GM19193 (cell line): ENCODE results near the gene ATP5F1B.
A peak's percentile ranks its signal among the peaks of the same experiment; 100 is the strongest.

Experiments
- POLR2A ChIP-seq: IDR thresholded peaks from 4 replicates; pipeline ENCODE4 v1.6.1; 2011; ENCODE audit not compliant: insufficient read depth, insufficient read length; ENCODE audit errors: extremely low read depth

Gene ATP5F1B

DNA sequence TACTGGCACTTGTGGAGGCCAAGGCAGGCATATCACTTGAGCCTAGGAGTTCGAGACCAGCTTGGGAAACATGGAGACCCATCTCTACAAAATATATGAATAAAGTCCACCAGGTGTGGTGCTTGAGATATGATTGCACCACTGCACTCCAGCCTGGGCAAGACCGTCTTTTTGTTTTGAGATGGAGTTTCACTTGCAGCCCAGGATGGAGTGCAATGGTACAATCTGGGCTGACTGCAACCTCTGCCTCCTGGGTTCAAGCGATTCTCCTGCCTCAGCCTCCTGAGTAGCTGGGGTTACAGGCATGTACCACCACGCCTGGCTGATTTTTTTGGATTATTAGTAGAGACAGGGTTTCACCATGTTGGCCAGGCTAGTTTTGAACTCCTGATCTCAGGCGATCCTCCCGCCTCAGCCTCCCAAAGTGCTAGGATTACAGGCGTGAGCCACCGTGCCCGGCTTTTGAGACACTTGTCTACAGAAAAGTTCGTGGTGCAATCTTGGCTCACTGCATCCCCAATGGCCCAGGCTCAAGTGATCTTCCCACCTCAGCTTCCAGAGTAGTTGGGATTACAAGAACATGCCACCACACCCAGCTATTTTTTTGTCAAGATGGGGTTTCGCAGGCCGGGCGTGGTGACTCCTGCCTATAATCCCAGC, 16.3 kb upstream of the ATP5F1B start:
- TF ChIP-seq POLR2A, result no peak

- no peak for TF ChIP-seq POLR2A
These were observed 15.8 kb upstream of the ATP5F1B start for GRCh38 chr12:56661560-56661959.

GRCh38 chr12:56658921-56659320, 13.1 kb upstream of the ATP5F1B start:
- no peak for TF ChIP-seq POLR2A

DNA sequence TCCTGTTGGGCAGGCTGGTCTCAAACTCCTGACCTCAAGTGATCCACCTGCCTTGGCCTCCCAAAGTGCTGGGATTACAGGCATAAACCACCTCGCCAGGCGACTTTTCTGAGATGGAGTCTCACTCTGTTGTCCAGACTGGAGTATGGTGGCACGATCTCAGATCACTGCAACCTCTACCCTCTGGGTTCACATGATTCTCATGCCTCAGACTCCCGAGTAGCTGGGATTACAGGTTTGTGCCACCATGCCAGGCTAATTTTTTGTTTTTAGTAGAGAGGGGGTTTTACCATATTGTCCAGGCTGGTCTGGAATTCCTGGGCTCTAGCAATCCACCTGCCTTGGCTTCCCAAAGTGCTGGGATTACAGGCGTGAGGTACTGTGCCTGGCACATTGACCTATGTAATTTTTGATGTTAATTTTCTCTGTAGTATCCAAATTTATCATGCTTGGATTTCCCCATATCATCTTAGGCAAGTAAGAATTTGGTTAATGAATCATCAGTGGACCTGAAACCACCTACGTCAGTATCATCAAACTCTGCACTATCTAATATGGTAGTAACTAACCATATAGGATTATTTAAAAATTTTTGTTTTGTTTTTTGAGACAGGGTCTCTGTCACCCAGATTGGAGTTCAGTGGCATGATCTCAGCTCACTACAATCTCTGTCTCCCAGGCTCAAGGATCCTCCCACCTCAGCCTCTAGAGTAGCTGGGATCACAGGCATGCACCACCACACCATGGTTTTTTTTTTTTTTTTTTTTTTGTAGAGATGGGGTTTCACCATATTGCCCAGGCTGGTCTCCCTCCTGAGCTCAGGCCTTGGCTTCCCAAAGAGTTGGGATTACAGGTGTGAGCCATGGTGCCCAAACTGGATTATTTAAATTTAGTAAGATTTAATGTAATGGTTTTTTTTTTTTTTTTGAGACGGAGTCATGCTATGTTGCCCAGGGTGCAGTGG, 11.9 kb upstream of the ATP5F1B start:
- TF ChIP-seq POLR2A, result no peak

DNA sequence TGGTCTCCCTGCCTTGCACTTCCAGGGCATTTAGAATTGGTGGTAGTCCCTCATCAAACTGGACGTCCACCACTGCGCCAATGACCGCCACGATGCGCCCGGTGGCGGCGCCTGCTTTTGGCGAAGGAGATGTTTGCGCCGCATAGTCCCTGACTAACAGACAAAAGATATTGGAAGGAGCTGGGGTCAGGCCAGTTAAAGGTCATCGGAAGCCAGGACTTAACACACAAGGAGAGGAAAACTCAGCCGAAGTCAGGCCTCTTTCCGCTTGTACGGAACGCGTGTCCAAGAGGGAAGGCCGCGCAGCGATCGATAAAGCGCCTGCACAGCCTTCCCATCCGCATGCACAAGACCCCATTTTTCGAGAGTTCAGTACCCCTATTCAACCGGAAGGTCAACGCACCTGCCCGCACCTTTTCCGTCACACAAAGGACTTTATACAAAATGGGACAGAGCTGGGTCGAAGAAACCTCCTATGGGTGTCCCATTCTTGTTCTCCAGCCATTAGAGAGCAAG, 525 bp downstream of the ATP5F1B start:
- no peak for TF ChIP-seq POLR2A

DNA sequence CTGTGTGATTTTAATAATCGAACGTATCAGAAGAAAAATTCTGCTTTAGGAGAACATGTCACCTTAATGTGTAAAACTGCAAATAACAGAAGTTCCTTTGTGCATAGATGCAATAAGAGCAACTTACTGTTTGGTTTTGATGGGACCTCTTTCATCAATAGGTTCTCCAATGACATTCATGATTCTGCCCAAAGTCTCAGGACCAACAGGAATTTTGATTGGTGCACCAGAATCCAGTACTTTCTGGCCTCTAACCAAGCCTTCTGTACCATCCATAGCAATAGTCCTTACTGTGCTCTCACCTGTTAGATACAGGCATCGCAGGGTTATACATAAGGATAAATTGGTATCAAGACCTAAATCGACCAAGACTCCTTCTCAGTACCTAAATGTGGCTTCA, 1.1 kb downstream of the ATP5F1B start:
- TF ChIP-seq POLR2A, result no peak

GRCh38 chr12:56641219-56641618, 4.6 kb downstream of the ATP5F1B start:
- TF ChIP-seq POLR2A, result no peak

GRCh38 chr12:56637621-56638020, 8.2 kb downstream of the ATP5F1B start:
- no peak for TF ChIP-seq POLR2A

- peak; percentile 51 for TF ChIP-seq POLR2A
These were observed 8.9 kb downstream of the ATP5F1B start for GRCh38 chr12:56636675-56637540.

DNA sequence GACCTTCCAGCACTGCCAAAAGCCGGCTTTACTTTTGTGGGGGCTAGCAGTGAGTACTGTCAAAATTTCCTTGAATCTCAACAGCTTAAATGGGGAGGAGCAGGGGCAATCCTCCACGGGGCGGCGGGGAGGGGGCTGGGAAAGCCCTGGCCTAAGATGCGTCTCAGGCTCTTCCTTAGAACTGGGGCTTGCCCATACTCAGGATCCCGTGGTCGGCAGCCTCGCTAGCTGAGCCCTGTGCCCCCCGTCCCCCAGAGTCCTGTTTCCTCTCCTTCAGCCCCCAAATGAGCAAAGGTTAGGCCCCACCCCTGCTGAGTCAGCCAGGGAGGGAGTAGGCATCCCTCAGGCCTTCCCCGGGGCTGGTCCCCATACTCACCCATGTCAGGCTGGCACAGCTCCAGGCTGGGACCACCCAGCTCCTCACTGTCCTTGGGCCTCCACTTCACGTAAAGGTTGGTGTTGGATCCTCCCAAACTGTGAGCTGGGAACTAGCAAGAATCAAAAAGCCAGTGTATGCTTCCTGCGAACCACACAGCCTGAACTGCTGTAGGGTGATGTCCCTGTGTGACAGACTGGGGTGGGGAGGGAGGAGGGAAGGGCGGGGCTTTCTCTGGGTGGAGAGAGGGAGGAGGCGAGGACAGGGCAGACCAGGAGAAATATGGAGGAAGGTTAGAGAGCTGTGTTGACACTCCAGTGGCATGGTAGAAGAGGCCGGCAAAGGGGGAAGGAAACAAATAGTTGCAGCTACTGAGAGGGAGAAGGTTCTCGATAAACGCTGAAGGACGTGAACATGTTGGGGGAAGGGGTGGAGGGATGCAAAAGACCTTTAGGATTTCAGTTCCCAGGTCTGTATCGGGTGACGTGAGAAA, 9.7 kb downstream of the ATP5F1B start:
- peak; percentile 44 for TF ChIP-seq POLR2A

GRCh38 chr12:56634837-56635791, 10.7 kb downstream of the ATP5F1B start:
- TF ChIP-seq POLR2A, result peak; percentile 59

DNA sequence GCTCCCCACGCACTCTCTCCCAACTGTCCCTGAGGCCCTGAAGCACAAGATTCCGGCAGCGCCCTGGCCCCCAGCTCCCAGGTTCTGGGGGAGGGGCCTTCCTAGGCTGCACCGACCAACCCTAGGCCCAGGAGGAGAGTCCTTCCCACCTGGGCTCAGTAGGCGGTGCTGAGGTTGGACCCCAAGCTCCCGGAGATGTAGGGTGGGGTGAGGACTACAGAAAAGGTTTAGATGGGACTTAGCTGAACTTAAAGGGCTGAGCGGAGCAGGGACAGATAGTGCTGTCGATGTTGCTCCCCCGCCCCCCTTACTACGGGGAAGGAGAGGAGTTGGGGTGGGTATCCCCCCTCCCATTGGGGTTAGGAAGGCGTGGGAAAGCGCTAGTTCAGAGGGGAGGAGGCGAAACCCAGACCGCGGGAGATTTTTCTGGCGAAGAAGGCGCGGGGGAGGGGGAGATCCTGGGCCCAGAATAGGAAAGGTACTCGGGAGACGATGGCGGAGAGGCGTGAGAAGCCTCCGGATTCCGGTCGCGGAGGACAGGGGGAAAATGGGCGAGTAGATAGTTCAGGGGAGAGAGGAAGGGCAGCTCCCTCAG, 11.4 kb downstream of the ATP5F1B start:
- TF ChIP-seq POLR2A, result no peak
